Adrenal gland (tissue), 12 donors: ENCODE results near the gene KIF19. TPM values are rescaled to one million over a fixed set of nuclear protein-coding genes. Genes with fewer than 3 reads are reported as not detected.

Experiments
- DNase-seq, 7 donors: peaks; one replicate each; pipeline ENCODE4 v3.0.0-alpha.2; 2019 to 2020
- H3K27ac ChIP-seq, 5 donors: fragments of 200-600 bp; sonication (generic) in 4 of 5; 1 replicate in 3 of 5; 2 replicates in 2 of 5; pipeline versions ENCODE4 v1.5.1 to v1.8.0; 2016 to 2020; ENCODE audit warnings: mild to moderate bottlenecking in 1 of 5
- H3K27me3 ChIP-seq: fragments of 200-600 bp; 2 replicates; pipeline ENCODE4 v1.8.0; 2021
- H3K36me3 ChIP-seq, 2 donors: fragments of 200-600 bp; replicated peaks in 1 of 2; 1 replicate in 1 of 2; 2 replicates in 1 of 2; pipeline versions ENCODE4 v1.5.1 to v1.8.0; 2018 to 2022
- H3K4me1 ChIP-seq, 2 donors: fragments of 200-600 bp; replicated peaks in 1 of 2; 1 replicate in 1 of 2; 2 replicates in 1 of 2; pipeline versions ENCODE4 v1.5.1 to v1.8.0; 2018 to 2021
- H3K4me3 ChIP-seq, 4 donors: fragments of 200-600 bp; sonication (generic) in 3 of 4; one replicate each; pipeline ENCODE4 v1.5.1; 2016 to 2018
- H3K9me3 ChIP-seq, 3 donors: fragments of 200-600 bp; sonication (generic) in 1 of 3; replicated peaks in 1 of 3; 1 replicate in 2 of 3; 2 replicates in 1 of 3; pipeline versions ENCODE4 v1.5.1 to v1.8.0; 2016 to 2021
- POLR2A ChIP-seq, 2 donors: fragments of 450-650 bp; IDR thresholded peaks; one replicate each; pipeline ENCODE4 v1.6.1; 2017; ENCODE audit warnings: antibody characterized with exemption in 2 of 2, mild to moderate bottlenecking in 2 of 2, moderate library complexity in 1 of 2
- WGBS, 4 donors: extraction: QIAGEN DNeasy Blood & Tissue Kit in 2 of 4; methylation state at CpG; one replicate each; pipeline versions ENCODE4 v1.1.5 to v1.1.7; 2013 to 2017; 5-methylcytosine and 5-hydroxymethylcytosine counted together
- intact Hi-C, 2 donors: fragments of 100-400 bp; cut with DNase I; formaldehyde crosslinking; loops; one replicate each; pipeline versions ENCODE4 v1.14.1 to v1.15.0; 2022 to 2023
- polyA plus RNA-seq, 3 donors: library from polyadenylated mRNA; stranded (reverse); fragments of 200-250 nt in 2 of 3; fragments of 350-450 nt in 1 of 3; fragmentation: Illumina TruSeq in 1 of 3; extraction: RNeasy Lipid Tissue Mini Kit (QIAGEN cat#74804) in 1 of 3; gene quantifications; one replicate each; pipeline ENCODE4 v1.2.3, GENCODE V29; 2013 to 2014
- total RNA-seq, 9 donors: library from RNA; depleted of rRNA in 4 of 9; stranded (reverse); fragments of >200 nt in 4 of 9; fragments of 120-200 nt in 1 of 9; fragmentation: NEBNext Ultra II Directional in 1 of 9; extraction: Animal tissue kit (Norgen Biotek cat#: 25700) in 1 of 9; gene quantifications; one replicate each; pipeline versions ENCODE4 v1.1.0 to v1.2.4, GENCODE V29; 2013 to 2023
- TF ChIP-seq, protein P1 (sequence below), 6 experiments: fragments of 450-650 bp in 4 of 6; fragments of 200-600 bp in 2 of 6; sonication (generic) in 1 of 6; IDR thresholded peaks; 1 replicate in 5 of 6; 2 replicates in 1 of 6; pipeline versions ENCODE4 v1.5.1 to v1.8.0; 2016 to 2021; ENCODE audit warnings: antibody characterized with exemption in 6 of 6, mild to moderate bottlenecking in 2 of 6, moderate library complexity in 1 of 6
- donor health status: healthy with polysubstance abuse.
- donor health status: Bipolar disorder and iron deficiency.
- donor health status: DM: yes; HTN: yes; CAD: no.
- donor health status: DM: no; HTN: no; CAD: no.
- donor health status: DM: no; HTN: no; CAD: no.
- donor health status: DM: yes; HTN: yes; CAD: no.

The KIF19 gene
- total and polyA plus RNA-seq, 12 donors = 0.06 to 1.7 (median 0.30) TPM; not detected in 2

GRCh38 chr17:74344658-74345057, 18.6 kb downstream of the KIF19 start:
- H3K4me3 ChIP-seq = no peak overlapping the region
- TF ChIP-seq POLR2A (IDR thresholded peaks at IDR 0.05) = no peak
- TF ChIP-seq, protein P1, sequence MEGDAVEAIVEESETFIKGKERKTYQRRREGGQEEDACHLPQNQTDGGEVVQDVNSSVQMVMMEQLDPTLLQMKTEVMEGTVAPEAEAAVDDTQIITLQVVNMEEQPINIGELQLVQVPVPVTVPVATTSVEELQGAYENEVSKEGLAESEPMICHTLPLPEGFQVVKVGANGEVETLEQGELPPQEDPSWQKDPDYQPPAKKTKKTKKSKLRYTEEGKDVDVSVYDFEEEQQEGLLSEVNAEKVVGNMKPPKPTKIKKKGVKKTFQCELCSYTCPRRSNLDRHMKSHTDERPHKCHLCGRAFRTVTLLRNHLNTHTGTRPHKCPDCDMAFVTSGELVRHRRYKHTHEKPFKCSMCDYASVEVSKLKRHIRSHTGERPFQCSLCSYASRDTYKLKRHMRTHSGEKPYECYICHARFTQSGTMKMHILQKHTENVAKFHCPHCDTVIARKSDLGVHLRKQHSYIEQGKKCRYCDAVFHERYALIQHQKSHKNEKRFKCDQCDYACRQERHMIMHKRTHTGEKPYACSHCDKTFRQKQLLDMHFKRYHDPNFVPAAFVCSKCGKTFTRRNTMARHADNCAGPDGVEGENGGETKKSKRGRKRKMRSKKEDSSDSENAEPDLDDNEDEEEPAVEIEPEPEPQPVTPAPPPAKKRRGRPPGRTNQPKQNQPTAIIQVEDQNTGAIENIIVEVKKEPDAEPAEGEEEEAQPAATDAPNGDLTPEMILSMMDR (IDR thresholded peaks at IDR 0.05) = no peak
- H3K4me1 ChIP-seq = no peaks in the 10 kb centered on the region
- H3K9me3 ChIP-seq = no peaks in the 10 kb centered on the region
- no peak overlapping the region for H3K27ac ChIP-seq
- no peaks in the 10 kb centered on the region for H3K27me3 ChIP-seq
- intact Hi-C loops = no loop called here
- DNase-seq = no peak
- 77 to 88% (median 85%) methylated on average over 4 to 21 of the region's 21 CpGs for WGBS, 4 donors
- no peaks in the 10 kb centered on the region for H3K36me3 ChIP-seq

DNA sequence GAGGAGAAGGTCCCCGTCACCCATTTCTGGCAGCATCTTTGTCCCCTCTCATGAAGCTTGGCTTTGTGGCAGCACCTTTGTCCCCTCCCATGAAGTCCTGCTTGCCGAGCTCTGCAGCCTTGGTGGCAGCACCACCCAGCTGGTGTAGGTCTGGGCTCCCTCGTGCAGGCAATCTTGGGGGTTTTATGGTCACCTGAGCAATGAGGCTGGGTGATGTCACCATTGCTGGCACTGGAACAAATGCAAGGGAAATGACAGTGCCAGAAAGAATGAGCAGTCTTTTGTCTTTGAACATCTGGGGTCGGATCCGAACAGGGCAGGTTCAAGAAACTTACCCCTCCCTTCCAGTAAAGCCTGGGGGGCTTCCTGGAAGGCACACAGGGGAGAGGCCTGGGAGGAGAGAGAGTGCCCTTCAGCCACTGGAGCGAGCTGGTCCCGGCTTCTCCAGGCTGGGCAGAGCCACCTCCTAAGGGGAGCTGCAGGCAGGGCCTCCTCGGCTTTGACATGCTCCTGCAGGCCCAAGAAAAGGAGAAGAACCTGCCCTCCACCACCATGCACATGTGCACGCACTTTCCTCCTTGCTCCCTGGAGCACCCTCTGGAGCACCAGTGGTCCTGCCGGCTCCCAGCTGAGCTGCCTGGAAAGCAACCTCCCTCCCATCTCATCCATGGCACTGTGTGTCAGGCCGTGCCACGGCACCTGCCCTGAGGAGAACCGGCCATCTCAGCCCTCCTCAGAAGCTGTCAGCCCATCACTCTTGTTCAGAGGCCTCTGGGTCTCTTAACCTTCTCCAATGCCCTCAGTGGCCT, 19.6 kb downstream of the KIF19 start:
- no peak for DNase-seq
- Histone ChIP-seq H3K9me3 (no peaks in the 10 kb centered on the region), H3K27ac (no peak overlapping the region), H3K4me3 (no peak overlapping the region), H3K36me3 (no peaks in the 10 kb centered on the region), H3K27me3 (no peaks in the 10 kb centered on the region), H3K4me1 (no peaks in the 10 kb centered on the region)
- TF ChIP-seq, protein P1 (IDR thresholded peaks at IDR 0.05) = no peak
- TF ChIP-seq POLR2A (IDR thresholded peaks at IDR 0.05) = no peak
- 72 to 88% (median 79%) methylated on average over 10 to 13 of the region's 13 CpGs for WGBS, 4 donors
- intact Hi-C loops = no loop called here

GRCh38 chr17:74347646-74348045, 21.6 kb downstream of the KIF19 start:
- peaks cover 15% of the 10 kb centered on the region for H3K27me3 ChIP-seq
- intact Hi-C loops = no loop called here
- no peak for TF ChIP-seq POLR2A (IDR thresholded peaks at IDR 0.05)
- TF ChIP-seq, protein P1 (IDR thresholded peaks at IDR 0.05) = no peak

GRCh38 chr17:74349120-74349519, 23.1 kb downstream of the KIF19 start:
- H3K27ac ChIP-seq = no peak overlapping the region

More at GRCh38 chr17:74347646-74348045, 21.6 kb downstream of the KIF19 start:
- H3K9me3 ChIP-seq = no peaks in the 10 kb centered on the region
- no peaks in the 10 kb centered on the region for H3K36me3 ChIP-seq
- no peak overlapping the region for H3K27ac ChIP-seq
- H3K4me1 ChIP-seq = no peaks in the 10 kb centered on the region
- DNase-seq = no peak
- no peak overlapping the region for H3K4me3 ChIP-seq
- WGBS, 4 donors = 78 to 83% (median 82%) methylated on average over 4 to 14 of the region's 14 CpGs

More at GRCh38 chr17:74349120-74349519, 23.1 kb downstream of the KIF19 start:
- 64 to 81% (median 68%) methylated on average over 4 to 19 of the region's 19 CpGs for WGBS, 4 donors
- DNase-seq = no peak
- no peaks in the 10 kb centered on the region for H3K9me3 ChIP-seq
- intact Hi-C loops = no loop called here
- TF ChIP-seq POLR2A (IDR thresholded peaks at IDR 0.05) = no peak
- TF ChIP-seq, protein P1 (IDR thresholded peaks at IDR 0.05) = no peak
- no peaks in the 10 kb centered on the region for H3K4me1 ChIP-seq
- peaks cover 27% of the 10 kb centered on the region for H3K27me3 ChIP-seq
- no peaks in the 10 kb centered on the region for H3K36me3 ChIP-seq
- H3K4me3 ChIP-seq = no peak overlapping the region
